Smooth muscle cell of the brain vasculature (primary cell): ENCODE results near the gene SIRT3.
"Not testable (repeated sequence)": the region's sequence is repeated elsewhere in the genome, so short reads cannot be mapped to it uniquely, and the experiment has no call there.

ENCODE experiments used
- DNase-seq: peaks from one replicate; pipeline ENCODE4 v3.0.0-alpha.2; 2012; ENCODE audit warnings: low read depth, low spot score

Gene SIRT3

GRCh38 chr11:203056-203944 is 32.8 kb downstream of the SIRT3 start:
- no peak for DNase-seq

DNA sequence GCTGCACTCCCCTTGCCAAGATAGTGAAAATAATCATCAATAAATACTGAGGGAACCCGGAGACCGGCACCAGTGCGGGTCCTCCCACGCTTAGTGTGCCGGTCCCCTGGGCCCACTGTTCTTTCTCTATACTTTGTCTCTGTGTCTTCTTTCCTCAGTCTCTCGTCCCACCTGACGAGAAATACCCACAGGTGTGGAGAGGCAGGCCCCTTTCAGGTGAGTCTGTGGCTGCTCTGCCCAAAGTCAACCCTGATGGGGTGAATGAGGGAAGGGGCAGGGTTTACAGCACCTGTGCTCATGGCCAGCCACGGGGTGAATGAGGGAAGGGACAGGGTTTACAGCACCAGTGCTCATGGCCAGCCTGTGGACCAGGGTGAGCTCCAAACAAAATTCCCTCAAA is 33.7 kb downstream of the SIRT3 start:
- no peak for DNase-seq

GRCh38 chr11:201966-202365 is 34.2 kb downstream of the SIRT3 start:
- DNase-seq: no peak

DNA sequence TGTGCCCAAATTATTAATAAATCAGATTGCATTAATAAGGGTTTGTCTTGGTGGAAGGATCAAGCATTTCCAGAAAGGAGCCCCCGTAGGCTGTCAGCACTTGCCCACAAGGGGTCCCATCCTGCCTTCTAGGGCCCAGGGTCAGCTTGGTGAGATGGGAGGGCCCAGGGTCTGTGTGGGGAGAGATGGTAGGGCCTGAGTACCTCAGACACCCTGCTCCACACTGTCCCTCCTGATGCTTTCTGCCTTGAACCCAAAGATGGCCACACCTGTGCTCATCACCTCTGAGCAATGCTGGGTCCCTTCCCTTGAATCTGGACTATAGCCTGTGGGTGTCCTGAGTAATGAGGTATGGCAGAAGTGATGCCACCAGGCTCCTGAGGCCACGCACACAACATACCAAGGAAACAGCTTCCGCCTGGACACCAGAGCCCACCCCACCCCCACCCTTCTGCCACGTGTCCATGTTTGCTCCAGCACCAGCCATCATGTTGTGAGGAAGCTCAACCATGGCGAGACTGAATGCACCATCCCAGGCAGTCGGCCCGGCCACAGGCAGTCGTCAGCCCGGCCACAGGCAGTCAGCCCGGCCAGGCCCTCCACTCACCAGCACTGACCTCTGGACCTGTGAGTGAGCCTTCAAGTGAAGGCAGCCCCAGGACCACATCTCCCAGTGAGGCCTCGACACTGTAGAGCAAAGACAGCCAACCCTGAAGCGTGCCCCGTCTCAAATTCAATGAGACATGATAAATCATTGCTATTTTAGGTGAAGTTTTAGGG is 35.7 kb downstream of the SIRT3 start:
- no peak for DNase-seq

DNA sequence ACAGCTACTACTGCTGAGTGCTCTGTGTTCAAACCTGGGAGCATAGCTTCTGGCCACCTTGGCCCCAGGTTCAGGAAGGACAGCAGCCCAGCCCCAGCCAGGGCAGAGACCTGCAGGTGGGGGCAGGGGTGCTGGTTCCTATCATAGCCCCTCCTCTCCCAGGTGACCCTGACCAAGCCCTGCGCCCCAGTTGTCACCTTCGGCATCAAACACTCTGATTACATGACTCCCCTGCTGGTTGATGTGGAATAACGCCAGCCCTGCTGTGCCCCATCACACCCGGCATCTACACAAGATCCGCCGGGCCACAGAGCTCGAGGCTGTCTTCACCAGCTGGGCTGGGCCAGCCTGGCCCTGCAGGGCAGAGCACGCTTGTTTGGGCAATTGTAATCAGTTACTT is 36.4 kb downstream of the SIRT3 start:
- no peak for DNase-seq

DNA sequence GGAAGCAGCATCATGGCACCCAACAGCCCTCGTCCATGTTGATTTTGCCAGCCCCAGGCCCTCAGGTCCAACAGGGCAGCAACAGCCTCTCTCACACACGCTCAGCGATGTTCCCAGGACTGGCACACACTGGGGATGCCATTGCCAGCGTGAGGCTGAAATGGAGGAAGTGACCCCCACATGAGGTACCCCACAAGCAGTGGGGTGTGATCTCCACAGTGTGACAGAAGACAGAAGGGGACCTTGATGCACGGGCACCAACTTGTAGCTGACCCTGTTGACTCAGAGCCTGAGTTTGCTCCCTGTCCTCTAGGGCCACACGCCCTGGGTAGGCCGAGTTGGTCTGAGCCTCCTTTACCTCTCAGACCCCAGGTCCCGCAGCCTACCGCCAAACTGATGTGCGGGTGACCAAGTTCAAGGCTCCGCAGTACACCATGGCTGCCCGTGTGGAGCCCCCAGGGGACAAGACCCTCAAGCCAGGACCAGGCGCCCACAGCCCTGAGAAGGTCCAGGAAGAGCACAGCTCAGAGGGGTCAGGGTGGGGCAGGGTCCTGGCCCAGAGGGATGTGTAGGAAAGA is 37.0 kb downstream of the SIRT3 start:
- no peak for DNase-seq

DNA sequence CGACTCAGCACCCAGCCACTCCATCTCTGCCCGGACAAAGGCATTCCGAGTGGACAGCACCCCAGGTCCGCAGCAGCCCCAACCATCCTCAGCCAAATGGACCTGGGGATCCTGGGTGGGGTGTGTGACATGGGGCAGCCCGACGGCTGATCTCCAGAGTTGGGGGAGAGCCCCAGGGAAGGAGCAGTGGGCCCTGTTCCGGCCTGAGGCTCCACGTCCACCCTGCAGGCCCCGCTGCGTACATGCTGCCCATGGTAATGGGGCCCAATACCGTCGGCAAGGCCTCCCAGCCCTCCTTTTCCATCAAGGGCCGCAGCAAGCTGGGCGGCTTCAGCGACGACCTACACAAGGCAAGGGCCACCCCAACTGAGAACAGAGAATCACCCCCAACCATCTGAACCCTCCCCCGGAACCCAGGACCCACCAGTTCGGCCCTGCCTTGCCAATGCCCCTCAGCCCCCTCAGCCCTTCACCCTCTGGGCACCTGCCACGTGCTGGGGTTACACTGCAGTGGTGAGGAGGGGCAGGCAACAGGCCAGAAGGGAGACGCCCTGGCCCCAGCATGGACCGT is 37.8 kb downstream of the SIRT3 start:
- DNase-seq: no peak

- DNase-seq: no peak
These were observed 38.4 kb downstream of the SIRT3 start for GRCh38 chr11:197741-198235.

DNA sequence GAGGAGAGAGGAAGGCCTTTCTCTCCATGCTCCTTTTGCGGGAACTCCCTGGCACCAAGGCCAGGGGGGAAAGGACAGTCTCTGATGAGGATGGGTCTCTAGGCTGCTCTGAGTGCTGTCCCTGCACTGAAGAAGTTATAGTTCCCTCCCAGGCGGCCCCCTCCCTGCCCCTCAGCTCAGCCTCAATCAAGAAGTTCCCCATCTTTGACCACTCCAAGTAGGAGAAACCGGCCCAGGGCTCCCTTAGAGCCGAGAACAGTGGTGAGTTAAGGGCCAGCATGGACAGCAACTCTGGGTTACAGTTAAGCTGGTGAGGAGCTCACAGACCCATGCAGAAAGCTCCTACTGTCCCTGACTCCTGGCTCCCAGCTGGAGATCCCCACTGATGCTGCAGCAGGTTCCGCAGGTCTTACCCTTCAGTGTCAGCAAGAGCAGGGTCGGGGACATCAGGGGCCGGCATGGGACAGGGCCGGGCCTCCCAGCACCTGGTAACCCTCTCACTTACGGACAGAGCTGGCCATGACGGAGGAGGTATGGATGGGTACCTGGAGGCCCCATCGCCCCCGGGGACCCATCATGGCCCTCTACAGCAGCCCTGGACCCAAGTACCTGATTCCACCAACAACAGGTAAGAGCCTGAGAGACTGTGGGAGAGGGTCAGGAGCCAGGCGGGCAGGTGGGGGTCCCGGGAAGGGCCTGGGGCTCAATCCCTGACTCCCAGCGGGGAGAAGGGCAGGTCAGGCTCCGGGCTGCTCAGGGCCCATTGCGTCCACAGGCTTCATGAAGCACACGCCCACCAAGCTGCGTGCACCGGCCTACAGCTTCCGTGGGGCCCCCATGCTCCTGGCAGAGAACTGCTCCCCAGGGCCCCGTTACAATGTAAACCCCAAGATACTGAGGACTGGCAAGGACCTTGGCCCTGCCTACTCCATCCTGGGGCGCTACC is 39.1 kb downstream of the SIRT3 start:
- no peak for DNase-seq

DNA sequence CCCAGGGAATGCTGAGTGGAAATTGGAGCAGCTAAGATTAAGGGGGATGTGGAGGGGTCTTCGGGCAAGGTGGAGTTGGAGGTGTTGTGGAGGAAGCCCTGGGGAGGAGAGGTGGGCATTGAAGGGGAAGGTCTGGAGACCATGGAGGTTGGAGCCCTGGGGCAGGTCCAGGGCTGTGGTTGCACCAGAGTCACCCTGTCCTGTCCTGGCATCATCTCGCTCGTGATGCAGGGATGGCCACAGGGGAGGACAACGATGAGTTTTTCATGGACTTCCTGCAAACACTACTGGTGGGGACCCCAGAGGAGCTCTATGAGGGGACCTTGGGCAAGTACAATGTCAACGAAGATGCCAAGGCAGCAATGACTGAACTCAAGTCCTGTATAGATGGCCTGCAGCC is 42.7 kb downstream of the SIRT3 start:
- not testable (repeated sequence) for DNase-seq

GRCh38 chr11:192674-193128 is 43.4 kb downstream of the SIRT3 start, which contains the start of gene SCGB1C1:
TSS of gene SCGB1C1 (plus strand) at chr11:193078. CDS start at chr11:193100, 22 bp downstream.
- not testable (repeated sequence) for DNase-seq

- DNase-seq: not testable (repeated sequence)
These were observed 44.4 kb downstream of the SIRT3 start for GRCh38 chr11:191490-192478.

DNA sequence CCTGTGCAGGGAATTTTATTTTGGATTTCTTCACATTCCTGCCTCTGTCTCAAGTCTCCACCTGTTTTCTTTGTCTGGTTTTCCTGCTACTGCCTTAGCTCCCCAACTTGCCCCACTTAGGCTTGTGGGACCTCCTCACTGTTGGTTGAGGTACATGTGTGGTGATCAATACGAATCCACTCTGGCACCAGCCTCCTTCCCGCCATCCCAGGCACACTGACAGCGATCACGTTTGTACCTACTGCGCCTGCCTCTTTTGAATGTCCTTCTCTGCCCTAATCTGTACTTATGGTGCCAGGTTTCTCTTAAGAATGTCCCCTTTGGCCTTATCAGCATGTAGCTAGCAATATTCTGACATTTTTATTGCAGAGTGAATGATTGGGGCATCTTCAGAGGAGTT is 45.6 kb downstream of the SIRT3 start:
- not testable (repeated sequence) for DNase-seq

- not testable (repeated sequence) for DNase-seq
These were observed 46.3 kb downstream of the SIRT3 start for GRCh38 chr11:189843-190311.

GRCh38 chr11:189200-189783 is 46.9 kb downstream of the SIRT3 start:
- not testable (repeated sequence) for DNase-seq

DNA sequence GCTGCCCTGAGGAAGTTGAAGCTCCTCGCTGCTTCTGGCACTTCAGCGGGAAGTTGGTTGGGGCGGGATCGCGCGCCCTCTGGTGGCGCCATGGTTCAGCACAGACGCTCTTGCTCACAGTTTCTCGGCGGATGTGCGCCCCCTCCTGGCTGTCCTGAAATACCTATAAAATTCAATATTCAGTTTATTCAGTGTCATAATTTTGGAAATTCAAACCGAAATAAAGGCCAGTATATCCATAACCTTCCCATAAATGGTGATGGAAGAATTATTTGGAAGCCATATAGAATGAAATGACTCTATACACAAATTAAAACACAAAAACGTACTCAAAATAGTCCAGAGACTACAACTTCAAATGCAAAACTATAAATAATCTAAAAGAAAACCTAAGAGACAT is 55.9 kb downstream of the SIRT3 start:
- DNase-seq: not testable (repeated sequence)
